A673 (cell line): ENCODE results near the gene CRADD. TPM values are rescaled to one million over a fixed set of nuclear protein-coding genes. Genes with fewer than 3 reads are reported as not detected.

ENCODE experiments used
- BruUV-seq: library from RNA; stranded (reverse); fragments of 400-500 nt; replicated peaks from 2 replicates; lab custom pipeline; 2021; lab: Mats Ljungman, UMichigan
- CTCF ChIA-PET: fragments of 300-600 bp; sonication (Branson Sonifier 250); formaldehyde crosslinking; loops from one replicate; lab custom pipeline; 2022; ENCODE audit warnings: antibody characterized with exemption; lab: Charles Lee
- POLR2A ChIA-PET: fragments of 300-600 bp; sonication (Branson Sonifier 250); formaldehyde crosslinking; loops from one replicate; lab custom pipeline; 2022; ENCODE audit warnings: antibody characterized with exemption; ENCODE audit not compliant: low non-redundant PET; lab: Charles Lee
- DNase-seq: peaks from one replicate; pipeline ENCODE4 v3.0.0-alpha.2; 2015; ENCODE audit warnings: low spot score
- H3K27ac ChIP-seq: fragments of 200-600 bp; sonication (generic); 2 replicates; pipeline ENCODE4 v1.5.1; 2016; ENCODE audit warnings: mixed run types, low read depth, mild to moderate bottlenecking, mixed read lengths, antibody characterized with exemption, low read length; ENCODE audit not compliant: poor library complexity, severe bottlenecking
- H3K27me3 ChIP-seq: fragments of 200-600 bp; sonication (generic); replicated peaks from 2 replicates; pipeline ENCODE4 v1.6.1; 2017; ENCODE audit warnings: mixed run types, low read depth, mild to moderate bottlenecking, mixed read lengths, antibody characterized with exemption, low read length; ENCODE audit not compliant: insufficient read depth, poor library complexity
- H3K36me3 ChIP-seq: fragments of 200-600 bp; sonication (generic); 2 replicates; pipeline ENCODE4 v1.6.1; 2016; ENCODE audit warnings: mixed run types, mild to moderate bottlenecking, mixed read lengths, antibody characterized with exemption, low read length; ENCODE audit not compliant: insufficient read depth, poor library complexity, severe bottlenecking
- H3K4me1 ChIP-seq: fragments of 200-600 bp; sonication (generic); 2 replicates; pipeline ENCODE4 v1.6.1; 2017; ENCODE audit warnings: mixed run types, mild to moderate bottlenecking, mixed read lengths, antibody characterized with exemption, low read length; ENCODE audit not compliant: insufficient read depth, poor library complexity, severe bottlenecking
- H3K4me3 ChIP-seq: fragments of 200-600 bp; sonication (generic); 2 replicates; pipeline ENCODE4 v1.5.1; 2016; ENCODE audit warnings: low read depth, mixed run types, mild to moderate bottlenecking, mixed read lengths, low read length; ENCODE audit not compliant: poor library complexity, severe bottlenecking
- H3K9me3 ChIP-seq: fragments of 200-600 bp; sonication (generic); 2 replicates; pipeline ENCODE4 v1.6.1; 2016; ENCODE audit warnings: mixed run types, low read depth, mild to moderate bottlenecking, mixed read lengths, antibody characterized with exemption, low read length; ENCODE audit not compliant: poor library complexity, severe bottlenecking
- CTCF ChIP-seq: fragments of 300-800, 200-600 bp; sonication (generic); conservative IDR thresholded peaks from 2 replicates; pipeline ENCODE4 v1.5.1; 2017; ENCODE audit warnings: low read depth, mild to moderate bottlenecking, antibody characterized with exemption, low read length, moderate library complexity, mixed read lengths
- EZH2 ChIP-seq: fragments of 200-600 bp; sonication (generic); IDR thresholded peaks from 2 replicates; pipeline ENCODE4 v1.6.1; 2017; ENCODE audit warnings: borderline replicate concordance, low read depth, mild to moderate bottlenecking, mixed read lengths, antibody characterized with exemption, low read length; ENCODE audit not compliant: poor library complexity, severe bottlenecking
- intact Hi-C: fragments of 100-400 bp; cut with micrococcal nuclease; formaldehyde crosslinking; loops from one replicate; pipeline ENCODE4 v1.10.0; 2022; ENCODE audit not compliant: unreplicated experiment
- total RNA-seq: library from RNA; stranded (reverse); gene quantifications from 2 replicates; pipeline ENCODE4 v1.2.3, GENCODE V29; 2021

Gene CRADD
- total RNA-seq, 1 experiment from 2014 or later = 9.1 TPM

- Histone ChIP-seq H3K9me3 (no peaks in the 10 kb centered on the region), H3K27me3 (no peaks in the 10 kb centered on the region), H3K27ac (no peak overlapping the region), H3K4me3 (no peak overlapping the region), H3K4me1 (no peaks in the 10 kb centered on the region), H3K36me3 (no peaks in the 10 kb centered on the region)
- ChIA-PET POLR2A (no interaction called here), CTCF (no interaction called here)
- TF ChIP-seq CTCF = no peak
- no peak for TF ChIP-seq EZH2
- BruUV-seq = no TSS peak
- intact Hi-C loops = no loop called here
- no peak for DNase-seq
Measured at GRCh38 chr12:93901739-93902138, 224.6 kb downstream of the CRADD start.

- no peak overlapping the region for H3K4me3 ChIP-seq
- H3K27ac ChIP-seq = no peak overlapping the region
- CTCF ChIA-PET = no interaction called here
- TF ChIP-seq CTCF (no peak), EZH2 (no peak)
- H3K4me1 ChIP-seq = no peaks in the 10 kb centered on the region
- no TSS peak for BruUV-seq
- H3K36me3 ChIP-seq = no peaks in the 10 kb centered on the region
- intact Hi-C loops = no loop called here
- no peak for DNase-seq
- no peaks in the 10 kb centered on the region for H3K27me3 ChIP-seq
- POLR2A ChIA-PET = no interaction called here
- no peaks in the 10 kb centered on the region for H3K9me3 ChIP-seq
Measured at GRCh38 chr12:93902192-93902591, 225.0 kb downstream of the CRADD start.

DNA sequence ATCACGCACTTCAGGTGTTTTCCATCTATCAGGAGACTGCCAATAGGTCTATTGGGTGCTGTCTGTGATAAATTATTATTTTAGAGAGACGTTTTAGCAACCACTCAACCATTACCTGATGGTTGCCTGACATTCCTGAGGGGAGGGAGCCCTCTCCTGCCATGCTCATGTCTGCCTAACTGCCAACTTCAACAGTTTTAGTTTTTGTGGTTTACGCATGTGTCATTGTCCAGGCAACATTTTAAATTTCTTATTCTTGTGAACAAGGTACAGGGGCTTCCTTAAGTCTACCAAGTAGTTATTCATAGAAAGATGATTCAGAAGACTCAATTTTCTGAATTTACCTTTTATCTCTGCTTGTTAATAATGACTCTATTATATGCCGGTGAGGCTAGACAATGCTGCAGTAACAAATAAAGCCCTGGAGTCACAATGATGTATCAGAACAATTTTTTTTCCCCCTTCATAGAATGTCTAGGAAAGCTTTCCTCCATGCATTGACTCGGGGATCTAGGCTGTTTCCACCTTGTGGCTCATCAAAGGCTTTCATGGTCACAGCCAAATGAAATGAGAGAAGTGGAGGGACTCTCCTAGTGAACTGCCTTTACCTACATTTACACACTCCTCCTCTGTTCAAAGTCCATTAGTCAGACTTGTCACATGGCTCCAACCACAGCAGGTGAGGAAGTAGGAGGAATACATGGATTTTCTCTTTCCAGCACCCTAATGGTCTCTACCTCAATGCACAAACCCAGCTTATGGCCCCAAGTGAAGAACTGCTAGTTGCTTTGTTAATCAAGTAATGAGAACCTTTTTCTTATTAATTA, 225.8 kb downstream of the CRADD start:
- Histone ChIP-seq H3K27ac (no peak overlapping the region), H3K9me3 (no peaks in the 10 kb centered on the region), H3K36me3 (no peaks in the 10 kb centered on the region), H3K4me1 (no peaks in the 10 kb centered on the region), H3K4me3 (no peak overlapping the region), H3K27me3 (no peaks in the 10 kb centered on the region)
- TF ChIP-seq CTCF (no peak), EZH2 (no peak)
- intact Hi-C loops = no loop called here
- DNase-seq = no peak
- no TSS peak for BruUV-seq
- POLR2A ChIA-PET = no interaction called here
- CTCF ChIA-PET = no interaction called here
